22Rv1 (cell line): ENCODE data around the gene ANKHD1.

Source experiments
- H3K27ac ChIP-seq: fragments of 450-650 bp; 2 replicates; pipeline ENCODE4 v1.5.1; 2017
- ZFX ChIP-seq: fragments of 450-650 bp; IDR thresholded peaks from 2 replicates; pipeline ENCODE4 v1.6.1; 2017; ENCODE audit warnings: antibody characterized with exemption, borderline replicate concordance
- TF ChIP-seq, protein P1 (sequence below): fragments of 450-650 bp; IDR thresholded peaks from 2 replicates; pipeline ENCODE4 v1.5.1; 2017; ENCODE audit warnings: mild to moderate bottlenecking

ANKHD1 gene

DNA sequence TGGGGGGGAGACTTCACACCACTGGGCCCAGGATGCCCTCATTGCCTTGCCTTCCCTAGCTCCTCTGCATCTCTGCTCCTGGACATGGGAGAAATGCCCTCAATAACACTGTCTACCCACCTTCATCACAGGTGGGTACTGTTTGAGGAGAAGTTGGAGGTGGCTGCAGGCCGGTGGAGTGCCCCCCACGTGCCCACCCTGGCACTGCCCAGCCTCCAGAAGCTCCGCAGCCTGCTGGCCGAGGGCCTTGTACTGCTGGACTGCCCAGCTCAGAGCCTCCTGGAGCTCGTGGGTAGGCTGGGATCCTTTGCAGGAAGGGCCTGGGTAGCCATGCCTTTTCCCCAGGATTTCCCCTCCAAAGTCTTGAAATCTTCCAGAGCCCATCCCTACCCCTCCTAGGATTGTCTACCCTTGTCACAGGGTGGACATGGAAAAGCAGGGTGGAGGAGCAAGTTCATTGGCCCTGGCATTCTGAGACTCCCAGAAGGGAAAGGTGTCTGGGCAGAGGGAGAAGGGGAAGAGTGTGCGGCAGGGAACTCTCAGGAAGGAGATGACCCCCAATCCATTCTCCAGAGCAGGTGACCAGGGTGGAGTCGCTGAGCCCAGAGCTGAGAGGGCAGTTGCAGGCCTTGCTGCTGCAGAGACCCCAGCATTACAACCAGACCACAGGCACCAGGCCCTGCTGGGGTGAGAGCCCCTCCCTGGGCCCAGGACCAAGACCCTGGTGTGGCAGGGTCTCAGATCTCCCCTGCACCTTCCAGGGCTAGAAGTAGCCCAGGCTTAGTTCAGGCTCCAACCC lies 40.8 kb upstream of the ANKHD1 start:
- no peak overlapping the region for H3K27ac ChIP-seq
- TF ChIP-seq ZFX, result no peak
- TF ChIP-seq, protein P1, sequence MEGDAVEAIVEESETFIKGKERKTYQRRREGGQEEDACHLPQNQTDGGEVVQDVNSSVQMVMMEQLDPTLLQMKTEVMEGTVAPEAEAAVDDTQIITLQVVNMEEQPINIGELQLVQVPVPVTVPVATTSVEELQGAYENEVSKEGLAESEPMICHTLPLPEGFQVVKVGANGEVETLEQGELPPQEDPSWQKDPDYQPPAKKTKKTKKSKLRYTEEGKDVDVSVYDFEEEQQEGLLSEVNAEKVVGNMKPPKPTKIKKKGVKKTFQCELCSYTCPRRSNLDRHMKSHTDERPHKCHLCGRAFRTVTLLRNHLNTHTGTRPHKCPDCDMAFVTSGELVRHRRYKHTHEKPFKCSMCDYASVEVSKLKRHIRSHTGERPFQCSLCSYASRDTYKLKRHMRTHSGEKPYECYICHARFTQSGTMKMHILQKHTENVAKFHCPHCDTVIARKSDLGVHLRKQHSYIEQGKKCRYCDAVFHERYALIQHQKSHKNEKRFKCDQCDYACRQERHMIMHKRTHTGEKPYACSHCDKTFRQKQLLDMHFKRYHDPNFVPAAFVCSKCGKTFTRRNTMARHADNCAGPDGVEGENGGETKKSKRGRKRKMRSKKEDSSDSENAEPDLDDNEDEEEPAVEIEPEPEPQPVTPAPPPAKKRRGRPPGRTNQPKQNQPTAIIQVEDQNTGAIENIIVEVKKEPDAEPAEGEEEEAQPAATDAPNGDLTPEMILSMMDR, result no peak

DNA sequence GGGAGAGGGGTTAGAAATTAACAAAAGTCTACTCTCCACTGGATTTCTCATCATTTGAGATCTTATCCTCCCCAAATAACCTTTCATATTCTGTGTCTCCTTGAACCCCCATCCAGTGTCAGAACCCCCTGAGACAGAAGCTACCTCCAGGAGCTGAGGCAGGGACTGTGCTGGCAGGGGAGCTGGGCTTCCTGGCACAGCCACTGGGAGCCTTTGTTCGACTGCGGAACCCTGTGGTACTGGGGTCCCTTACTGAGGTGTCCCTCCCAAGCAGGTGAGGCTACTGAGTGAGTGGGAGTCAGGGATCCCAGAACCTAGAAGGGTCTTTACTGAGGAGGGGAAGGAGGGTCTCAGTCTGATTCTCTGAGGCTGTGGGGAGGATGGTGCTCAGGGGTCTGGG lies 39.7 kb upstream of the ANKHD1 start:
- no peak overlapping the region for H3K27ac ChIP-seq
- TF ChIP-seq, protein P1, result no peak
- TF ChIP-seq ZFX, result no peak

DNA sequence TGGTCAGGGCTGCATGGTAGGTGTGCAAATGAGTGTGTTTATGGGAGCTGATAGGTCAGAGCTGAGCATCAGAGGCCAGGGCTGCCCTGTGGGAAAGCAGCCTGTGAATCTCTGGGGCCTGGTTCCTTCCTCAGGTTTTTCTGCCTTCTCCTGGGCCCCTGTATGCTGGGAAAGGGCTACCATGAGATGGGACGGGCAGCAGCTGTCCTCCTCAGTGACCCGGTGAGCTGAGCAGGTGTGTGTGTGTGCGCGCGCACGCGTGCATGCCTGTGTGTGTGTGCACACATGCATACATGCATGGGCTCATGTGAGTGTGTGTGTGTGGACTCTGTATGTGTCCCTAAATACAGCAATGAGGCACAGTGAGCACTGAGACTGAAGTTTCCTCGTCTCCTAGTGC lies 39.3 kb upstream of the ANKHD1 start:
- no peak overlapping the region for H3K27ac ChIP-seq
- TF ChIP-seq, protein P1, result no peak
- no peak for TF ChIP-seq ZFX

DNA sequence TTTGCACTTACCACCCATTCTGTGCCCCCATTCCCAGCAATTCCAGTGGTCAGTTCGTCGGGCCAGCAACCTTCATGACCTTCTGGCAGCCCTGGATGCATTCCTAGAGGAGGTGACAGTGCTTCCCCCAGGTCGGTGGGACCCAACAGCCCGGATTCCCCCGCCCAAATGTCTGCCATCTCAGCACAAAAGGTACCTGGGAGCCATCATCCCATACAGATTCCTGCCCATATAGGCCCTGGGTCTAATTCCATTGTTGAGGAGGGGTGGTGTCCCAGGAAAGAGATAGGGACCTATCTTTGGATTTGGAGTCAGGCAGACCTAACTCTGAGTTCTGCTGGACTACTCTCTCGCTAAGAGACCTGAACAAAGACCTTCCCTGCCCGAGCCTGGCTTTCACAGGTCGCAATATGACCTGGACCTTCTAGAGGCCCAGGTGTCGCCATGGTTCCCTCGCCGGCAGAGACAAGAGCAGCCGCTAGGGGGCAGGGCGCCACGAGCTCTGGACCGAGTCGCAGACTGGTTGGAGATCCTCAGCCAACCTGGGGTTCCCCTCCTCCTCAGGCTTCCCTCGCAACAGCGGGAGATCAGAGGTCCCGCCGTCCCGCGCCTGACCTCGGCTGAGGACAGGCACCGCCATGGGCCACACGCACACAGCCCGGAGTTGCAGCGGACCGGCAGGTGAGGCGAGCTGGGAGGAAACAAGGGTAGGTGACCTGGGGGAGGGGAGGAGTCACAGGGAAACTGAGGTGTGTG lies 38.6 kb upstream of the ANKHD1 start:
- TF ChIP-seq ZFX, result no peak
- TF ChIP-seq, protein P1, result peak; percentile 98
- H3K27ac ChIP-seq, result no peak overlapping the region

DNA sequence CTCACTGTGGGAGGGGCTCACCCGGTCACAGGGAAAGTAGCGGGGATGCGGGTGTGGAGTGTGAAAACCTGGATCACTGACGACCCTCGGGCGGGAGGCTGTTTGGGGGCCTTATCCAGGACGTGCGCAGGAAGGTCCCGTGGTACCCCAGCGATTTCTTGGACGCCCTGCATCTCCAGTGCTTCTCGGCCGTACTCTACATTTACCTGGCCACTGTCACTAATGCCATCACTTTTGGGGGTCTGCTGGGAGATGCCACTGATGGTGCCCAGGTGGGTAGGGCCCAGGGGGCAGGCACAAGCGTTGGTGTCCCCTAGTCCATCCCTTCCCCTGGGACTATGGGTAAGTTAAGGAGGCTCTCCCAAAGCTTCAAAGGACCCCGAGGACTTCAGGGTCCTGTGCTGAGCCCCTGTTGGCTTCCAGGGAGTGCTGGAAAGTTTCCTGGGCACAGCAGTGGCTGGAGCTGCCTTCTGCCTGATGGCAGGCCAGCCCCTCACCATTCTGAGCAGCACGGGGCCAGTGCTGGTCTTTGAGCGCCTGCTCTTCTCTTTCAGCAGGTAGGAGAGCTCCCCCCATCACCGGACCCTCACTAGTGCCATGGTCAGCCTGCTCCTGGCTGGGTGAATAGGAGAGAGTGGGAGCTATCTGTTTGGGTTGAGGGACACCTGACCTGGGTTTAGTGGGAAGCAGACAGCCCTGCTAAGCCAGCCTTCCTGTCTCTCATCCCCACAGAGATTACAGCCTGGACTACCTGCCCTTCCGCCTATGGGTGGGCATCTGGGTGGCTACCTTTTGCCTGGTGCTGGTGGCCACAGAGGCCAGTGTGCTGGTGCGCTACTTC lies 37.8 kb upstream of the ANKHD1 start:
- TF ChIP-seq ZFX, result no peak
- TF ChIP-seq, protein P1, result 0 out of 2 replicates have a peak, but pooled peaks have one; percentile 41
- H3K27ac ChIP-seq, result no peak overlapping the region

DNA sequence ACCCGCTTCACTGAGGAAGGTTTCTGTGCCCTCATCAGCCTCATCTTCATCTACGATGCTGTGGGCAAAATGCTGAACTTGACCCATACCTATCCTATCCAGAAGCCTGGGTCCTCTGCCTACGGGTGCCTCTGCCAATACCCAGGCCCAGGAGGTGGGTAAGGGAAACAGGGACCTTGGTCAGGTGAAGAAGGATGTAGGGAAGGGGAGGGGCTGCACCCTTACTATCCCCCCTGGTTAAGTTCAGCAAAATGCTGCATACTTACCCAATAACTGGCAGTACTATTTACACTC lies 37.2 kb upstream of the ANKHD1 start:
- H3K27ac ChIP-seq, result no peak overlapping the region
- TF ChIP-seq, protein P1, result no peak
- TF ChIP-seq ZFX, result no peak
